HEK293 (cell line): ENCODE data around the gene CCND1.

Experiments used
- CTCF ChIA-PET: fragments of 350-600 bp; formaldehyde crosslinking; extraction: SDS; loops from one replicate; lab custom pipeline; 2021; ENCODE audit warnings: antibody characterized with exemption; lab: Yijun Ruan, JAX
- POLR2A ChIA-PET: fragments of 300-600 bp; formaldehyde crosslinking; extraction: SDS; loops from one replicate; lab custom pipeline; 2020; ENCODE audit warnings: antibody characterized with exemption, inconsistent platforms; lab: Yijun Ruan, JAX
- H3K27ac ChIP-seq: fragments of 200-500 bp; sonication (Bioruptor generic); 2 replicates; pipeline ENCODE4 v1.5.1; 2014; ENCODE audit warnings: low read depth, low read length, control low read depth, inconsistent platforms; ENCODE audit errors: extremely low read depth
- H3K36me3 ChIP-seq, 2 experiments: fragments of 200-500 bp in 1 of 2; sonication (Bioruptor generic) in 1 of 2; 1 replicate in 1 of 2; 2 replicates in 1 of 2; pipeline ENCODE4 v1.5.1; 2014 to 2017; ENCODE audit warnings: inconsistent platforms in 2 of 2, low read length in 2 of 2; ENCODE audit not compliant: control insufficient read depth in 2 of 2, insufficient read depth in 1 of 2
- H3K4me1 ChIP-seq: fragments of 200-500 bp; sonication (Bioruptor generic); 2 replicates; pipeline ENCODE4 v1.5.1; 2014; ENCODE audit warnings: mild to moderate bottlenecking, low read length, inconsistent platforms; ENCODE audit not compliant: control insufficient read depth, insufficient read depth
- H3K4me3 ChIP-seq: 2 replicates; pipeline ENCODE4 v1.5.1; 2011; ENCODE audit warnings: low read depth, mild to moderate bottlenecking, control low read depth, low read length, moderate library complexity
- H3K9me3 ChIP-seq: fragments of 200-500 bp; sonication (Bioruptor generic); 2 replicates; pipeline ENCODE4 v1.5.1; 2014; ENCODE audit warnings: low read depth, low read length, inconsistent platforms; ENCODE audit not compliant: control insufficient read depth, insufficient read depth
- BCL11A ChIP-seq: fragments of 450-650 bp; formaldehyde crosslinking; IDR thresholded peaks from 2 replicates; pipeline ENCODE4 v1.5.1; 2016; ENCODE audit warnings: low read depth, missing biosample characterization, missing genetic modification characterization
- EGR2 ChIP-seq: fragments of 450-650 bp; formaldehyde crosslinking; IDR thresholded peaks from 2 replicates; pipeline ENCODE4 v1.5.1; 2016; ENCODE audit warnings: low read depth, missing biosample characterization, missing genetic modification characterization
- GLIS1 ChIP-seq: fragments of 450-650 bp; formaldehyde crosslinking; IDR thresholded peaks from 2 replicates; pipeline ENCODE4 v1.5.1; 2016; ENCODE audit warnings: missing biosample characterization, missing genetic modification characterization
- MYNN ChIP-seq: fragments of 450-650 bp; formaldehyde crosslinking; IDR thresholded peaks from 2 replicates; pipeline ENCODE4 v1.5.1; 2016; ENCODE audit warnings: missing biosample characterization, missing genetic modification characterization, borderline replicate concordance
- OSR2 ChIP-seq: fragments of 450-650 bp; formaldehyde crosslinking; IDR thresholded peaks from 2 replicates; pipeline ENCODE4 v1.5.1; 2016; ENCODE audit warnings: missing biosample characterization, missing genetic modification characterization
- ZNF214 ChIP-seq: fragments of 450-650 bp; formaldehyde crosslinking; IDR thresholded peaks from 2 replicates; pipeline ENCODE4 v1.5.1; 2017; ENCODE audit warnings: missing biosample characterization, mild to moderate bottlenecking, missing genetic modification characterization, borderline replicate concordance
- ZNF248 ChIP-seq: fragments of 450-650 bp; formaldehyde crosslinking; IDR thresholded peaks from 2 replicates; pipeline ENCODE4 v1.5.1; 2017; ENCODE audit warnings: missing biosample characterization, missing genetic modification characterization
- ZNF266 ChIP-seq: fragments of 450-650 bp; formaldehyde crosslinking; IDR thresholded peaks from 2 replicates; pipeline ENCODE4 v1.5.1; 2016; ENCODE audit warnings: missing biosample characterization, missing genetic modification characterization, low read depth
- ZNF426 ChIP-seq: fragments of 450-650 bp; formaldehyde crosslinking; IDR thresholded peaks from 2 replicates; pipeline ENCODE4 v1.5.1; 2017; ENCODE audit warnings: missing biosample characterization, missing genetic modification characterization, mild to moderate bottlenecking, inconsistent platforms, moderate library complexity
- ZNF701 ChIP-seq: fragments of 450-650 bp; formaldehyde crosslinking; IDR thresholded peaks from 2 replicates; pipeline ENCODE4 v1.5.1; 2016; ENCODE audit warnings: missing biosample characterization, missing genetic modification characterization
- ZNF777 ChIP-seq: fragments of 450-650 bp; formaldehyde crosslinking; IDR thresholded peaks from 2 replicates; pipeline ENCODE4 v1.5.1; 2017; ENCODE audit warnings: missing biosample characterization, missing genetic modification characterization, borderline replicate concordance
- ZNF791 ChIP-seq: fragments of 450-650 bp; formaldehyde crosslinking; IDR thresholded peaks from 2 replicates; pipeline ENCODE4 v1.5.1; 2016; ENCODE audit warnings: missing biosample characterization, missing genetic modification characterization
- ZSCAN23 ChIP-seq: fragments of 450-650 bp; formaldehyde crosslinking; IDR thresholded peaks from 2 replicates; pipeline ENCODE4 v1.5.1; 2016; ENCODE audit warnings: missing biosample characterization, missing genetic modification characterization
- TF ChIP-seq, protein P1 (sequence below): fragments of 450-650 bp; formaldehyde crosslinking; IDR thresholded peaks from 2 replicates; pipeline ENCODE4 v1.5.1; 2017; ENCODE audit warnings: missing biosample characterization, mild to moderate bottlenecking, missing genetic modification characterization, moderate library complexity
- TF ChIP-seq, protein P2 (sequence below): fragments of 450-650 bp; formaldehyde crosslinking; IDR thresholded peaks from 2 replicates; pipeline ENCODE4 v1.5.1; 2016; ENCODE audit warnings: missing biosample characterization, missing genetic modification characterization
- TF ChIP-seq, protein P3 (sequence below): fragments of 450-650 bp; formaldehyde crosslinking; IDR thresholded peaks from 2 replicates; pipeline ENCODE4 v1.5.1; 2016; ENCODE audit warnings: missing biosample characterization, missing genetic modification characterization, borderline replicate concordance

CCND1 gene

GRCh38 chr11:69605737-69606526 is 35.0 kb upstream of the CCND1 start:
- ChIA-PET POLR2A (no interaction called here), CTCF (no interaction called here)
- Histone ChIP-seq H3K4me1 (no peaks in the 10 kb centered on the region), H3K4me3 (no peak overlapping the region), H3K9me3 (no peaks in the 10 kb centered on the region), H3K36me3 (no peaks in the 10 kb centered on the region), H3K27ac (no peak overlapping the region)
- TF ChIP-seq ZNF777 = no peak
- TF ChIP-seq, protein P1, sequence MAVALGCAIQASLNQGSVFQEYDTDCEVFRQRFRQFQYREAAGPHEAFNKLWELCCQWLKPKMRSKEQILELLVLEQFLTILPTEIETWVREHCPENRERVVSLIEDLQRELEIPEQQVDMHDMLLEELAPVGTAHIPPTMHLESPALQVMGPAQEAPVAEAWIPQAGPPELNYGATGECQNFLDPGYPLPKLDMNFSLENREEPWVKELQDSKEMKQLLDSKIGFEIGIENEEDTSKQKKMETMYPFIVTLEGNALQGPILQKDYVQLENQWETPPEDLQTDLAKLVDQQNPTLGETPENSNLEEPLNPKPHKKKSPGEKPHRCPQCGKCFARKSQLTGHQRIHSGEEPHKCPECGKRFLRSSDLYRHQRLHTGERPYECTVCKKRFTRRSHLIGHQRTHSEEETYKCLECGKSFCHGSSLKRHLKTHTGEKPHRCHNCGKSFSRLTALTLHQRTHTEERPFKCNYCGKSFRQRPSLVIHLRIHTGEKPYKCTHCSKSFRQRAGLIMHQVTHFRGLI (tag by site-specific recombination) = no peak
- TF ChIP-seq, protein P2, sequence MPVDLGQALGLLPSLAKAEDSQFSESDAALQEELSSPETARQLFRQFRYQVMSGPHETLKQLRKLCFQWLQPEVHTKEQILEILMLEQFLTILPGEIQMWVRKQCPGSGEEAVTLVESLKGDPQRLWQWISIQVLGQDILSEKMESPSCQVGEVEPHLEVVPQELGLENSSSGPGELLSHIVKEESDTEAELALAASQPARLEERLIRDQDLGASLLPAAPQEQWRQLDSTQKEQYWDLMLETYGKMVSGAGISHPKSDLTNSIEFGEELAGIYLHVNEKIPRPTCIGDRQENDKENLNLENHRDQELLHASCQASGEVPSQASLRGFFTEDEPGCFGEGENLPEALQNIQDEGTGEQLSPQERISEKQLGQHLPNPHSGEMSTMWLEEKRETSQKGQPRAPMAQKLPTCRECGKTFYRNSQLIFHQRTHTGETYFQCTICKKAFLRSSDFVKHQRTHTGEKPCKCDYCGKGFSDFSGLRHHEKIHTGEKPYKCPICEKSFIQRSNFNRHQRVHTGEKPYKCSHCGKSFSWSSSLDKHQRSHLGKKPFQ (tag by site-specific recombination) = no peak
- TF ChIP-seq ZNF701 (tag by site-specific recombination) = no peak
- no peak for TF ChIP-seq ZNF426 (tag by site-specific recombination)
- no peak for TF ChIP-seq ZNF214 (tag by site-specific recombination)
- TF ChIP-seq GLIS1 = no peak
- TF ChIP-seq ZNF791 = no peak

DNA sequence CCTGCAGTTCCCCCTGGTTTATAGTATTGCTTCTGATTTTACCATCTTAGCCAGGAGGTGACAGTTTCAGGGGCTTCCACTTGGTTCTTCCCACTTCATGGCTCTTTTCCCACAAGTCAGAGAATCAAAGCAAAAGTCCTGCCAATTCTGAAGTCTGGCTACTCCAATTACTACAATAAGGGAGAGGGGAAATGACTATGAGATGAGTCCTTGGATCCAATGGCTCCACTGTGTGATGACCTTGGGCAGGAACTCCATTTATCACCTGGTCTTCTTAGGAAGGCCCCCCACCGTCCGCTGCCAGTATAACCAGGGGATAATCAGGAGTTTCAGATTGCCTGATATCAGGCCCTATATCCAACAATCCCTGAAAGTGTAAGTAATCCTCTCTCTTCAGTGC is 31.6 kb upstream of the CCND1 start:
- CTCF ChIA-PET = no interaction called here
- H3K4me1 ChIP-seq = no peaks in the 10 kb centered on the region
- H3K4me3 ChIP-seq = no peak overlapping the region
- no peaks in the 10 kb centered on the region for H3K9me3 ChIP-seq
- no peaks in the 10 kb centered on the region for H3K36me3 ChIP-seq
- TF ChIP-seq, protein P3, sequence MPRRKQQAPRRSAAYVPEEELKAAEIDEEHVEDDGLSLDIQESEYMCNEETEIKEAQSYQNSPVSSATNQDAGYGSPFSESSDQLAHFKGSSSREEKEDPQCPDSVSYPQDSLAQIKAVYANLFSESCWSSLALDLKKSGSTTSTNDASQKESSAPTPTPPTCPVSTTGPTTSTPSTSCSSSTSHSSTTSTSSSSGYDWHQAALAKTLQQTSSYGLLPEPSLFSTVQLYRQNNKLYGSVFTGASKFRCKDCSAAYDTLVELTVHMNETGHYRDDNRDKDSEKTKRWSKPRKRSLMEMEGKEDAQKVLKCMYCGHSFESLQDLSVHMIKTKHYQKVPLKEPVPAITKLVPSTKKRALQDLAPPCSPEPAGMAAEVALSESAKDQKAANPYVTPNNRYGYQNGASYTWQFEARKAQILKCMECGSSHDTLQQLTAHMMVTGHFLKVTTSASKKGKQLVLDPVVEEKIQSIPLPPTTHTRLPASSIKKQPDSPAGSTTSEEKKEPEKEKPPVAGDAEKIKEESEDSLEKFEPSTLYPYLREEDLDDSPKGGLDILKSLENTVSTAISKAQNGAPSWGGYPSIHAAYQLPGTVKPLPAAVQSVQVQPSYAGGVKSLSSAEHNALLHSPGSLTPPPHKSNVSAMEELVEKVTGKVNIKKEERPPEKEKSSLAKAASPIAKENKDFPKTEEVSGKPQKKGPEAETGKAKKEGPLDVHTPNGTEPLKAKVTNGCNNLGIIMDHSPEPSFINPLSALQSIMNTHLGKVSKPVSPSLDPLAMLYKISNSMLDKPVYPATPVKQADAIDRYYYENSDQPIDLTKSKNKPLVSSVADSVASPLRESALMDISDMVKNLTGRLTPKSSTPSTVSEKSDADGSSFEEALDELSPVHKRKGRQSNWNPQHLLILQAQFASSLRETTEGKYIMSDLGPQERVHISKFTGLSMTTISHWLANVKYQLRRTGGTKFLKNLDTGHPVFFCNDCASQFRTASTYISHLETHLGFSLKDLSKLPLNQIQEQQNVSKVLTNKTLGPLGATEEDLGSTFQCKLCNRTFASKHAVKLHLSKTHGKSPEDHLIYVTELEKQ (tag by site-specific recombination) = no peak
- TF ChIP-seq, protein P2 (tag by site-specific recombination) = no peak
- TF ChIP-seq ZSCAN23 (tag by site-specific recombination) (no peak), EGR2 (tag by site-specific recombination) (no peak), MYNN (no peak), BCL11A (tag by site-specific recombination) (no peak), OSR2 (no peak), ZNF248 (tag by site-specific recombination) (no peak), ZNF266 (tag by site-specific recombination) (no peak)
- TF ChIP-seq, all 188 proteins: peak for 0
- POLR2A ChIA-PET = no interaction called here
- H3K27ac ChIP-seq = no peak overlapping the region
